HG03108 (cell line): Measurements from ENCODE around the gene TSPAN31.
"Not testable (repeated sequence)": the region's sequence is repeated elsewhere in the genome, so short reads cannot be mapped to it uniquely, and the experiment has no call there.

Experiments used
- ATAC-seq: cut with Tn5 transposase; IDR thresholded peaks from one replicate; pipeline ENCODE4 v1.9.1; 2021; ENCODE audit warnings: moderate library complexity; ENCODE audit not compliant: unreplicated experiment

Gene TSPAN31

DNA sequence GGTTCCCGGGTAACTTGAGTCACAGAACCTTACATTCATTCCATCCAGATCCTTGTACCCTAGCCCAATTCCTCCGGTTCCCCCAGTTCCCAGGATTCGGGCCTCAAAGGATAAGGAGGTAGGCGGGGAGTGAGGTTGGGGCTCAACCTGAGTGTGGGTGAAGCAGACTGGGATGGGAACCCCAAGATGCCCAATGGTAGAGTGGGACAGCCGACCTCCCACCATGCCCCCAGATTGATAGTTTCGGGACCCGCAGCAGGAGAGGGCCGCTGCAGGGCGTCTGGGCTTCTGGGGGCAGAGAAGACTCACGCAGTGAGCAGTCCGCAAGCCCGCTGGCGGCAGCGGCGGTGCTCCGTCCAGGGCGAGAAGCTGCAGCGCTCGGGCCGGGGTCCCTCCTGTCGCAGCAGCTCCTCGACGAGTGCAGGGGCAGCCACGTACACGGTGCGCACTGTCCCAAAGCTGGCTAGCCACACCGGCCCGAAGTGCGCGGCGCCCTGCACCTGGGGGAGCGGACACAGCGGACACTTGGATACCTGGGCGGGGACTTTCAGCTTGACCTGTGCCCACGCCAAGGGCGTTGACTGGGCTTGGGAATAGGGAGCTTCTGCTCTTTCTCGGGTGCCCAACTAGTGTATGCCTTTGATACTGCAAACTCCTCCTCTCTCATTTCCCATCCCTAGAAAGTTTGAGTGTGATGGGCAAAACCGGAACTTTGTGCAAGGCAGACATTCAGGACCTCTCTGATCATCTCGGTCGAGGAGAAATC lies 21.0 kb downstream of the TSPAN31 start:
- ATAC-seq: no peak

DNA sequence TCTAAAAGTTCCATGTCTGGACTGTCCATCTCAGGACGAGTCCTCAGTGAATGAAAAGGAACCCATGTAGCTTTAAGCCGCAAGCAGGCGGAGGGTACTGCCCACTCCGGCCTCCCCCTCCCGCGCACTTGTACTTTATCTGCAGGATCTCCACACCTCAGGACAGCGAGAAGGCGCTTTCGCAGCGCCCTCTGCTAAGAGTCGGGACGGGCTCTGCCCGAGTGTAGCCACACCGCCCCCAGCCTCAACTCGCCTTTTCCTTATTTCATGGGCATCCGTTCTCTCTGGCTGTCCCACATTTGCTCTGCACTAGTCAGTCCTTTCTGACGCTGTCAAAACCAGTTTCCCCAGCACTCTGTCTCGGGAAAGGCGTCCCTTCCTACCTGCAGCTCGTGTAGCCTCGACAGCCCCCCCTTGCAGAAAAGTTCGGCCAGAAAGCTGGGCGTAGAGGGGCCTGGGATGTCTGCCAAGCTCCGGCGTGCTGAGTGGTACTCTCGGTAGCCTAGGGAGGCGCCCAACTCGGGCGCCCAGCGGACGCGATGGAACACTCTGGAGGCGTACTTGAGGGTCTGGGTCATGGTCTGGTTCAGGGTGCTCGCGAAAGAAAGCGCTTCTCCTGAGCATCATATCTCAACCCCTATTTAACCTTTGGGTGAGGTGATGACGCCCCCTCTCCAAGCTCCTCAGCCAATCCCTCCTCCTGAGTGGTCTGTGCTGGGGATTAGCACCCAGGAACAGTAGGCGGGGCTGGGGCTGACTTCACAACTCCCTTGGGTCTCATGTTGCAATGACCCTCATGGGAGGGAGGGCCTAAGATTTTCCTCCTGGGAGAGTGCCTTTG lies 21.8 kb downstream of the TSPAN31 start, which contains the start of gene CYP27B1:
Gene CYP27B1, minus strand, starts transcription at position 615 of the 841 bp plus-strand sequence. Its CDS starts 37 bp downstream, at position 578.
- no peak for ATAC-seq

GRCh38 chr12:57767305-57767698 lies 22.5 kb downstream of the TSPAN31 start:
- ATAC-seq: no peak

GRCh38 chr12:57767876-57768275 lies 23.0 kb downstream of the TSPAN31 start:
- ATAC-seq: no peak

DNA sequence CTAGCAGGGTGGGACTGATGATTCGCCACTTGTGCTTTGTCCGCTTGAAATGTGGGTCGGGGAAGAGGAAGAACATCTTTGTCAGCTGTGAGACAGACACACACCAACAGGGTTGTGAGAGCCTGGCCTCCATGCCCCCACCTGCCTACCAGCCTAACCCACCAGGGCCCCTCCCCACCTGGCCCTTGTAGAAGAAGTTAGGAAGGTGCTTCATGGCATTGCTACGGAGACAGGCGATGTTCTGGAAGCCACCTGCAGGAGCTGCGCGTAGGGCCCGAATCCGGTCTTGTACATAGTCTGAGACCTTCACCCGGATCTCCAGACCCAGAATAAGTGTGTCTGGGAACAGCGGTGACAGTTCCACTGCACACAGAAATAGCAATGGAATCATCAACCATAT lies 24.8 kb downstream of the TSPAN31 start:
- no peak for ATAC-seq

DNA sequence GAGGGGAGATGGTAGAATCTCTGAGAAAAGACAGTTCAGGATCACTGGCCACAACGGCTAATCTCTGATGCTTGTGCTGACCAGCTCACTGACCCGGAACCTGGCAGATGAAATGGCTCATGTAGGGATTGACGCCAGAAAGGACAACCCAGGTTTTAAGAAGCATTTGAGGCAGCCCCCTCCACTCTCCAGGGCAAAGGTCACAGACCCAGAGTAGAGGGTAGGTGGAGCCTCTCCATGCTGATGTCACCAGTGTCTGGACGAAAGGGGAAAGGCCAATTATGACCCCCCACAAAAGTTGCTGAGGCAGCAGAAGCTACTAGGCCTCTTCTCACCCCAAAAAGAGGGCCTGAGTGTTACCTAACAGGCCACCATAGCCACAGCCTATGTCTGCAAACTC lies 25.9 kb downstream of the TSPAN31 start:
- no peak for ATAC-seq

DNA sequence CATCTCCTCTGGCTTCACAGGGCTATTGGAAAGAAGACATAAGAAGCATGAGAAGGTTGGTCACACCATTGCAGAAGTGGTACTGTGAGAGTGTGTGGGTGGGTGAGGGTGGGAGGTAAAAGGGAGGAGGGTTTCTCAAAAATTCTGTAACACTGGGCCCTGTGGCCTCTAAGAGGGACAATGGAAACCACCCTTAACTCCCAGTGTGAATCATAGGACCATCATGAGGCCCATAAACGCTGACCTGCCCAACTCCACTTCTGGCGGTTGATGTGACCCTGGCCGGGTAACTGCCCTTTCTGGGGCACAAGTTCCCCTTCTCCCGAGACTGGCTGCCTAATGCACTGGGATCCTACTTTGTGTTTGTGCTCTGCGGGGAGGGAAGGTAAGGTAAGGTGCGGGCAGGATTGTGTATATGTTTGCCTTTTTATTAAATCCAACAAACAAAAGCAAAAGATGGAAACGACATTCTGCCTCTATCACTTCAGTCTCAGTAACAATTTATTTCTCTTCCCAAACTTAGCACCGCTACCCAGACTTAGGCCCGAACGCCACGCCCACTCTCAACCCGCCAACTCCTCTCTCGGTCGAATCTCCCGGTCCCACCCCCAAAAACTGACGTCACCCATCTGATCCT lies 26.5 kb downstream of the TSPAN31 start:
- peak; percentile 61 for ATAC-seq

- ATAC-seq: peak; percentile 72
Measured at GRCh38 chr12:57771873-57772428, 27.1 kb downstream of the TSPAN31 start, which contains the start of gene METTL1. Gene METTL1, minus strand, starts transcription at chr12:57772105. Its CDS starts 22 bp downstream, at chr12:57772083.

- ATAC-seq: peak; percentile 19
Measured at GRCh38 chr12:57772429-57773322, 27.8 kb downstream of the TSPAN31 start, which contains the start of gene EEF1AKMT3. Gene EEF1AKMT3, plus strand, starts transcription at chr12:57772614. Its CDS starts 111 bp downstream, at chr12:57772725.

GRCh38 chr12:57774634-57775033 lies 29.8 kb downstream of the TSPAN31 start:
- not testable (repeated sequence) for ATAC-seq

DNA sequence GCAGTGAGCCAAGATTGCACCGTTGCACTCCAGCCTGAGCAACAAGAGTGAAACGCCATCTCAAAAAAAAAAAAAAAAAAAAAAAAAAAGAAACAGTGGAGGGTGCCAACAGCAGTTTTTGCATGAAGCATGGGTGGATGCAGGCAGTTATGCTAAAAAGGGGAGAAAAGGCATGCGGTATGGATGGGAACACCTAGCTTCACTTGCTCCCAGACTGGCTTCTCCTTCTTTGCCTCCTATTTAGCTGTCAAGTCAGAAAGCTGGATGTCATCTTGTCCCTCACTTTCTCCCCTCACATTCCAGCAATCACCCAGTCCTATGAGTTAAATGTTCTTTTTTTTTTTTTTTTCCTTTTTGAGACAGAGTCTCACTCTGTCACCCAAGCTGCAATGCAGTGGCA lies 30.2 kb downstream of the TSPAN31 start:
- ATAC-seq: no peak

- no peak for ATAC-seq
Measured at GRCh38 chr12:57775563-57776246, 30.9 kb downstream of the TSPAN31 start.

DNA sequence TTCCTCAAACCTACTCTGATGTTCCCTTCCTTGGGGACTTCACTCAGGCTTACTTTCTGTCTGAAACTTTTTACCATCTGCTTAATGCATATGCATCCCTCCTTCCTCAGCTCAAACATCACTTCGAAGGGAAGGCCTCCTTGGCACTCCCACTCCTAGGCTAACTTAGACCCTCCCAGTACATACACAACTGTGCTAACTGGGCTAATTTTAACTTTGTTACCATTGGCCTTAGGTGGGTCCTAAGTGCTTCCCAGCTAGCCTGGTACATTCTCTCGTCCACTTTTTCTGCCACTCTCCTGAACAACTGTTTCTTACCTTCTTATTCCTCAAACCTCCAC lies 31.4 kb downstream of the TSPAN31 start:
- ATAC-seq: no peak

- ATAC-seq: no peak
Measured at GRCh38 chr12:57777367-57777766, 32.5 kb downstream of the TSPAN31 start.

DNA sequence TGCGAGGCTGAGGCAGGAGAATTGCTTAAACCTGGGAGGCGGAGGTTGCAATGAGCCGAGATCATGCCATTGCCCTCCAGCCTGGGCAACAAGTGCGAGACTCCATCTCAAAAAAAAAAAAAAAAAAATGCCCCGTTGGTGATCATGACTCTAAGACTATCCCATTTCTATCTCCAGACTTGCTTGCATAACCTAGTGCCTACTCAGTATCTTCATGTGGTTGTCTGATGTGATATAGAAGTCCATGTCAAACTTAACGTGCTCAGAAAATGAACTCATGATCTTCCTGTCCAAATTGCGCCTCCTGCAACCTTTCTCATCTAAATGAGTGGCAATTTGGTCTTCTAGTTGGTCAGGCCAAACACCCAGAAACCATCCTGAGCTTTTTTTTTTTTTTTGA lies 33.1 kb downstream of the TSPAN31 start:
- no peak for ATAC-seq

- ATAC-seq: no peak
Measured at GRCh38 chr12:57779736-57780135, 34.9 kb downstream of the TSPAN31 start.

DNA sequence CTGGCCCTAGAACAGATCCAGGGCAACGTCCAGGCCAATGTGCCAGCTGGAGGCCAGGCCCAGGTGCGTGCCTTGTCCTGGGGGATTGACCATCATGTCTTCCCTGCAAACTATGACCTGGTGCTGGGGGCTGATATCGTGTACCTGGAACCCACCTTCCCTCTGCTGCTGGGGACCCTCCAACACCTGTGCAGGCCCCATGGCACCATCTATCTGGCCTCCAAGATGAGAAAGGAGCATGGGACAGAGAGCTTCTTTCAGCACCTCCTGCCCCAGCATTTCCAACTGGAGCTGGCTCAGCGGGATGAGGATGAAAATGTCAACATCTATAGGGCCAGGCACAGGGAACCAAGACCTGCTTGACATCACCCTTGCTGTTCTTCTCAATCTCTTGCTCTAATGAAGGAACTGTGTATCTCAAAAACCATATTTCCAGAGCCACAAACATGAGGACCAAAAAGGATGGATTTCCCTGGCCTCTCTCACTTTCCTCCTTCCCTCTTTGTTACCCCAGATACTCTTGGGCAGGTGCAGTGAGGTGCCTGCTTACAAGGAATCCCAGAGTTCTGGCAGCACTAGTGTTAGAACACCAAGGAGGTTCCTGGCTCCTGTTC lies 35.6 kb downstream of the TSPAN31 start:
- no peak for ATAC-seq

GRCh38 chr12:57781244-57781643 lies 36.4 kb downstream of the TSPAN31 start:
- ATAC-seq: no peak

- ATAC-seq: no peak
Measured at GRCh38 chr12:57781801-57782200, 37.0 kb downstream of the TSPAN31 start.
